ENCODE measurements around the gene NKD1.

DNA sequence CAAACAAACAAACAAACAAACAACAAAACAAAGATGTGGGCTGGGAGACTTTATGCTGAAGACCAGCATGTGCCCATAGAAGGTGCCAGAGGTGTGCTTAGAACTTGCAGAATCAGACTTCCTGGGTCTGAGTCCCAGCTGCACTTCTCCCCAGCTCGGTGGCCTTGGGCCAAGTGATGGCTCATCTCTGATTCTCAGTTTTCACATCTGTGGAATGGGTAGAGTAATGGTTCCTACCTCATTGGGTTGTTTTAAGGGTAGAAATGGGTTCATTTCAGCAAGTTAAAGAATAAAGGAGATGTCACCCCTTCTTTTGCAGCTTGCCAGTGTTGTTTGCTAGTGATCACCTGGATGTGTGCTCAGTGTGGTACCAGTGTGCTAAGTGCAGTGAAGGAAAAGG lies 10.7 kb downstream of the NKD1 start:
- TF ChIP-seq EZH2 (IDR thresholded peaks at IDR 0.05; ENCODE audit: insufficient read depth, poor library complexity, severe bottlenecking) (no peak), EZH2phosphoT487 (IDR thresholded peaks at IDR 0.05; ENCODE audit: insufficient read depth, low read depth) (no peak)

Data from GM23248 (cell line).